ENCODE data around the gene HBA2. TPM values are rescaled to one million over a fixed set of nuclear protein-coding genes. Genes with fewer than 3 reads are reported as not detected.
"Not testable (repeated sequence)": the region's sequence is repeated elsewhere in the genome, so short reads cannot be mapped to it uniquely, and the experiment has no call there.

The HBA2 gene
- total RNA-seq, 6 experiments from 2014 or later: not detected

GRCh38 chr16:162271-162991 is 10.2 kb upstream of the HBA2 start:
- H3K4me1 Mint-ChIP-seq (ENCODE audit: low read depth): no peaks in the 10 kb centered on the region
- H3K27ac Mint-ChIP-seq: no peak overlapping the region
- no peak overlapping the region for H3K4me3 Mint-ChIP-seq
- no peak for TF ChIP-seq CTCF (IDR thresholded peaks at IDR 0.05)
- no peak for DNase-seq
- no peaks in the 10 kb centered on the region for H3K9me3 Mint-ChIP-seq
- no peaks in the 10 kb centered on the region for H3K36me3 Mint-ChIP-seq (ENCODE audit: low read depth)
- H3K27me3 Mint-ChIP-seq (ENCODE audit: insufficient read depth): peaks cover 14% of the 10 kb centered on the region

GRCh38 chr16:163139-163538 is 9.5 kb upstream of the HBA2 start:
- peaks cover 17% of the 10 kb centered on the region for H3K27me3 Mint-ChIP-seq (ENCODE audit: insufficient read depth)
- DNase-seq; H3K4me1 Mint-ChIP-seq (ENCODE audit: low read depth): not testable (repeated sequence)

GRCh38 chr16:163696-164095 is 9.0 kb upstream of the HBA2 start:
- not testable (repeated sequence) for H3K9me3 Mint-ChIP-seq; H3K27ac Mint-ChIP-seq; DNase-seq; H3K4me1 Mint-ChIP-seq (ENCODE audit: low read depth); H3K36me3 Mint-ChIP-seq (ENCODE audit: low read depth); H3K4me3 Mint-ChIP-seq
- H3K27me3 Mint-ChIP-seq (ENCODE audit: insufficient read depth): peaks cover 23% of the 10 kb centered on the region

More at GRCh38 chr16:163139-163538, 9.5 kb upstream of the HBA2 start:
- not testable (repeated sequence) for H3K9me3 Mint-ChIP-seq; H3K36me3 Mint-ChIP-seq (ENCODE audit: low read depth); H3K27ac Mint-ChIP-seq; H3K4me3 Mint-ChIP-seq

- H3K36me3 Mint-ChIP-seq (ENCODE audit: low read depth); H3K27ac Mint-ChIP-seq; DNase-seq; H3K4me3 Mint-ChIP-seq; H3K4me1 Mint-ChIP-seq (ENCODE audit: low read depth); H3K9me3 Mint-ChIP-seq: not testable (repeated sequence)
- peaks cover 24% of the 10 kb centered on the region for H3K27me3 Mint-ChIP-seq (ENCODE audit: insufficient read depth)
Measured at GRCh38 chr16:164134-164823, 8.4 kb upstream of the HBA2 start.

- Mint-ChIP-seq H3K36me3 (ENCODE audit: low read depth) (no peaks in the 10 kb centered on the region), H3K27me3 (ENCODE audit: insufficient read depth) (peaks cover 22% of the 10 kb centered on the region), H3K27ac (no peak overlapping the region), H3K4me1 (ENCODE audit: low read depth) (peaks cover 3% of the 10 kb centered on the region; the same call in 1 of the 2 replicates), H3K4me3 (no peak overlapping the region), H3K9me3 (no peaks in the 10 kb centered on the region)
- no peak for DNase-seq
- no peak for TF ChIP-seq CTCF (IDR thresholded peaks at IDR 0.05)
Measured at GRCh38 chr16:164827-165538, 7.7 kb upstream of the HBA2 start.

- no peak within 1 kb of the TSS for H3K27ac Mint-ChIP-seq
- peaks cover 25% of the 10 kb centered on the region for H3K27me3 Mint-ChIP-seq (ENCODE audit: insufficient read depth)
- no peak for DNase-seq
- H3K4me1 Mint-ChIP-seq (ENCODE audit: low read depth): peaks cover 5% of the 10 kb centered on the region; the same call in 1 of the 2 replicates
- TF ChIP-seq CTCF (IDR thresholded peaks at IDR 0.05): no peak
- H3K4me3 Mint-ChIP-seq: no peak within 1 kb of the TSS
- no peaks in the 10 kb centered on the region for H3K36me3 Mint-ChIP-seq (ENCODE audit: low read depth)
- no peaks in the 10 kb centered on the region for H3K9me3 Mint-ChIP-seq
Measured at GRCh38 chr16:165539-166374, 6.9 kb upstream of the HBA2 start, which contains the start of gene HBM. HBM (plus strand) TSS chr16:165978; CDS start chr16:165998, 20 bp downstream.

All from HFFc6 (cell line).